Mesothelial cell of epicardium (in vitro differentiated cells): Measurements from ENCODE around the gene HDAC4. TPM values are rescaled to one million over a fixed set of nuclear protein-coding genes. Genes with fewer than 3 reads are reported as not detected.
A peak's percentile ranks its signal among the peaks of the same experiment; 100 is the strongest.

ENCODE experiments used
- DNase-seq, 2 experiments: peaks; one replicate each; pipeline ENCODE4 v3.0.0; 2021; ENCODE audit warnings: low spot score in 2 of 2; ENCODE audit not compliant: unreplicated experiment in 2 of 2
- H3K27ac Mint-ChIP-seq: 2 replicates; pipeline ENCODE4 v1.8.0; 2021; ENCODE audit warnings: mixed read lengths
- H3K27me3 Mint-ChIP-seq: 2 replicates; pipeline ENCODE4 v1.8.0; 2021; ENCODE audit warnings: low read depth, mixed read lengths
- H3K36me3 Mint-ChIP-seq: 2 replicates; pipeline ENCODE4 v1.8.0; 2021; ENCODE audit warnings: mixed read lengths
- H3K4me1 Mint-ChIP-seq: 2 replicates; pipeline ENCODE4 v1.8.0; 2021; ENCODE audit warnings: mixed read lengths
- H3K4me3 Mint-ChIP-seq: 2 replicates; pipeline ENCODE4 v1.8.0; 2021; ENCODE audit warnings: mild to moderate bottlenecking, moderate library complexity, mixed read lengths
- H3K9me3 Mint-ChIP-seq: 2 replicates; pipeline ENCODE4 v1.8.0; 2021; ENCODE audit warnings: mixed read lengths
- total RNA-seq: library from RNA; stranded (reverse); gene quantifications from 3 replicates; pipeline ENCODE4 v1.2.1, GENCODE V29; 2021
- TF ChIP-seq, protein P1 (sequence below): fragments of 200-600 bp; sonication (generic); IDR thresholded peaks from one replicate; pipeline ENCODE4 v1.5.0; 2021; ENCODE audit warnings: antibody characterized with exemption; ENCODE audit not compliant: unreplicated experiment

Gene HDAC4
- total RNA-seq, 1 donor from 2014 or later: 59.2 TPM

DNA sequence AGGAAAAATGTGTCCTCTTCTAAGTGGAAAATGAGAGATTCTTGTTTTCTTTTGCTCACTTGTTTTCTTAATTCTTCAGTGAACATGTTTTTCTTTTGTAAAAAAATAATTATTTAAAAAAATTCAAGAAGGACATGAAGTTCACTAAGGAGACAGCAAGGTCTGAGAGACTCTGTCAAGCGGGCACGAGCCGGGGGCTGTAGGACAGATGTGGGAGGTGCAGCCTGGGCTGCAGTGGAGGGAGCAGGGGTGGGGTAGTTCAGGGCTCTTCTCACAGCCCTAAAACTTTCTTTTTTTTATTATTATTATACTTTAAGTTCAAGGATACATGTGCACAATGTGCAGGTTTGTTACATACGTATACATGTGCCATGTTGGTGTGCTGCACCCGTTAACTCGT, 4.3 kb upstream of the HDAC4 start:
- Mint-ChIP-seq H3K27me3 (peaks cover 6% of the 10 kb centered on the region), H3K4me3 (no peak overlapping the region), H3K4me1 (peaks cover 11% of the 10 kb centered on the region), H3K27ac (no peak overlapping the region), H3K36me3 (no peaks in the 10 kb centered on the region), H3K9me3 (peaks cover 22% of the 10 kb centered on the region)
- DNase-seq: no peak
- TF ChIP-seq, protein P1, sequence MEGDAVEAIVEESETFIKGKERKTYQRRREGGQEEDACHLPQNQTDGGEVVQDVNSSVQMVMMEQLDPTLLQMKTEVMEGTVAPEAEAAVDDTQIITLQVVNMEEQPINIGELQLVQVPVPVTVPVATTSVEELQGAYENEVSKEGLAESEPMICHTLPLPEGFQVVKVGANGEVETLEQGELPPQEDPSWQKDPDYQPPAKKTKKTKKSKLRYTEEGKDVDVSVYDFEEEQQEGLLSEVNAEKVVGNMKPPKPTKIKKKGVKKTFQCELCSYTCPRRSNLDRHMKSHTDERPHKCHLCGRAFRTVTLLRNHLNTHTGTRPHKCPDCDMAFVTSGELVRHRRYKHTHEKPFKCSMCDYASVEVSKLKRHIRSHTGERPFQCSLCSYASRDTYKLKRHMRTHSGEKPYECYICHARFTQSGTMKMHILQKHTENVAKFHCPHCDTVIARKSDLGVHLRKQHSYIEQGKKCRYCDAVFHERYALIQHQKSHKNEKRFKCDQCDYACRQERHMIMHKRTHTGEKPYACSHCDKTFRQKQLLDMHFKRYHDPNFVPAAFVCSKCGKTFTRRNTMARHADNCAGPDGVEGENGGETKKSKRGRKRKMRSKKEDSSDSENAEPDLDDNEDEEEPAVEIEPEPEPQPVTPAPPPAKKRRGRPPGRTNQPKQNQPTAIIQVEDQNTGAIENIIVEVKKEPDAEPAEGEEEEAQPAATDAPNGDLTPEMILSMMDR: no peak

DNA sequence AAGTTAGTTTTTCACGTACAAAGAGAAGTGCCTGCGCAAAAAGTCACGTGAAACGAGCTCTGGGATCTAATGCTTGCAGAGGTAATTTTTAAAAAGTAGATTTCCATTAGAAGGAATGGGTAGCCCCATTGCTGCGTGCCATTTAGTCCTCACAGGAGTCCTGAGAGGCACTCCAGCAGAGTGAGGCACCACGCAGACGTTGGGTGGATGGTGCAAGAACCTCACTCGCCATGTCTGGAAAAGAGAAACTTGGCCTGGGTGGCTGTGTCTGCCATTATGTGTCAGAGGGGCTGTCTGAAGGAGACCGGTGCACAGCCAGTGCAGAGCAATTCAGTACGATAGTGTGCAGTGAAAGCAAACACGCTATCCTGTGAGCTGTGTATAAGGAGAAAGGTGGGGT, 1.8 kb upstream of the HDAC4 start:
- Mint-ChIP-seq H3K36me3 (no peaks in the 10 kb centered on the region), H3K27me3 (no peaks in the 10 kb centered on the region), H3K27ac (no peak overlapping the region)

DNA sequence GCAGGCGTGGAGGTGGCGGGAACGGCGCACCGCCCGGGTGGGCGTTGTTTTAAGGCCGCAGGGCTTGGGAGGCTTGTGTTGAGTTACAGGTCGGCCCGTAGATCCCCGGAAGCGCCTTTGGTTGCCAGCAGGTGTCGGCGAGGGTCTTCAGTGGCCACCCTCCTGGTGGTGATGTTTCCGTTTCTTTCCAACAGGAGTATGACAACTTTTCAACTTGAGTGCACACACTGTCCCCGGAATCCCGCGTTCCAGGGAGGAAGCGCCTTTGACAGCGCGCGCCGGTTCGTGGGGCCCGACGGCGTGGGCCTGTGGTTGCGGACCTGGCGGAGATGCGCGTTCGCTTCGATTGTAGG, 1.0 kb upstream of the HDAC4 start:
- Mint-ChIP-seq H3K27ac (peak overlapping the region; percentile 90), H3K27me3 (no peaks in the 10 kb centered on the region), H3K4me3 (peak overlapping the region; percentile 89), H3K9me3 (peaks cover 17% of the 10 kb centered on the region), H3K4me1 (peaks cover 33% of the 10 kb centered on the region), H3K36me3 (no peaks in the 10 kb centered on the region)
- TF ChIP-seq, protein P1: no peak
- DNase-seq: no peak

More for the DNA sequence above, 1.8 kb upstream of the HDAC4 start:
- no peak for DNase-seq
- H3K9me3 Mint-ChIP-seq: peaks cover 17% of the 10 kb centered on the region
- peaks cover 33% of the 10 kb centered on the region for H3K4me1 Mint-ChIP-seq
- peak overlapping the region; percentile 89 for H3K4me3 Mint-ChIP-seq
- TF ChIP-seq, protein P1: no peak

DNA sequence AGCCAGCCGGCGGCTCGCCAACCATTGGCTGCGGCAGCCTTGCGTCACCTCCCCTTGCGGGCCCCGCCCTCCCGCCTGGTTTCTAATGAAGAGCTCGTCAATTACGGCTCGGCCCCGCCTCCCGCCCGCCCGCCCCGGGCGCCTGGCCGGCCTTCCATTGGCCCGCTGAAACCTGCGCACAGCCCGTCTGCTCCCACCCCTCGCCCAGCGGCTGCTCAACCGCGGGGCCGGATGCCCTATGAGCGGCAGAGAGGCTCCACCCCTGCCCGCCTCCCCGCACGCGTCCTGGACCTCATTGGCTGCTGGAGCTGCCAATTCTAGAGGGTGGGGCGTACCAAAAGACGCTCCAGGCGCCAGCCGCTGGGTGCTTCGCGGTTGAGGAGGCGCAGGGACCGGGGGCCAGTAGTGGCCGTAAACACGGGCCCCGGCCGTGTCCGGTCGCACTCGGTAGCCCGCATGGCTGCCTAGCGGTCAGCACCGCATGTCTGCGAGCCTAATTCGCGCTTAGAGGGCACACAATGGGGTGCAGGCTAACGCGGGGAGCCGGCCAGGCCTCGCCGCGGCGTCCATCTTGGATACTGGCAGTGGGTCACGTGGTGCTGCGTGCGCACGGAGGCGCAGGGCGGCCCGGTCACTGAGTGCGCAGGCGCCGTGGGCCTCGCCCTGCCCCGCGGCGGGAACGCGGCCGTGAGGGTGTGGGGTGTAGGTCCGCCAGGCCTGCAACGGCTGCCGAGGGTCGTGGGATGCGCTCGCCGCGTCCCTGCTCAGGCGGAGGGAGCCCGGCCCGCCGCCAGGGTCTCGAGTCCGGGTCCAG, 454 bp upstream of the HDAC4 start:
- H3K27ac Mint-ChIP-seq: peak overlapping the region; percentile 99
- no peaks in the 10 kb centered on the region for H3K36me3 Mint-ChIP-seq
- H3K4me3 Mint-ChIP-seq: peak overlapping the region; percentile 89
- TF ChIP-seq, protein P1: no peak
- H3K27me3 Mint-ChIP-seq: no peaks in the 10 kb centered on the region
- peaks cover 17% of the 10 kb centered on the region for H3K9me3 Mint-ChIP-seq
- peaks cover 33% of the 10 kb centered on the region for H3K4me1 Mint-ChIP-seq
- peak; percentile 98 to 99 for DNase-seq

DNA sequence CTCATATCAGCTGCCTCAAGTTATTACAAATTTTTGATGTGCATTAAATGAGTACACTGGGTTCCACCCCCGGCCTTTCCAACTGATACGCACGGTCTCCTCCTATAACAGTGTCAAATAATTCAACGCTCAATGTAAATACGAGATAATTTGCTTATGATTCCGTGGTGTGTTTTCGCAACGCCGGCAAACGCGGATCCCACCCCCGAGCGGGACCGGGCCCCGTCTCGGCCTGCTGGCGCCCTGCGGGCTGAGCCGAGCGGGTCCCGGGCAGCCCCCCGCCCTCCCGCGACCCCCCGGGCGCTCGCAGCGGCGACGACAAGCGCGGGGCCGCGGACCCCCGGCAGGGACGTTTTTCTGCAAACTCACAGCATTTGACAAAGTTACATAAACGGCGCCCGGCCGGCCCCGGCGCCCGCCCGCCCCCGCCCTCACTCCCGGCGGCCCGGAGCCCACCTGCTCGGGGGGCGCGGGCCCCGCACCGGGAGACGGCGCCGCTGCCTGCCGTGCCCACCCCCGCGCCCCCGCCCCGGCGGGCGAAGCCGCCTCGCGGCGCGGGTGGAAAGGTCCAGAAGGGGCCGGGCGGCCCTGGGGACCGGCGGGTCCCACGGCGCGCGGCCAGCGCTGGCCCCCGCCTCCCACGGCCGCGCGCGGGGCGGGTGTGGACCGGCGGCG, 762 bp downstream of the HDAC4 start:
- Mint-ChIP-seq H3K4me3 (peak overlapping the region; percentile 83), H3K36me3 (no peaks in the 10 kb centered on the region), H3K4me1 (peaks cover 36% of the 10 kb centered on the region), H3K9me3 (peaks cover 17% of the 10 kb centered on the region), H3K27me3 (no peaks in the 10 kb centered on the region), H3K27ac (peak overlapping the region; percentile 95)
- no peak for DNase-seq
- TF ChIP-seq, protein P1: no peak
